GM18505 (cell line): ENCODE data around the gene PTCH1.

Source experiments
- ATAC-seq: cut with Tn5 transposase; IDR thresholded peaks from one replicate; pipeline ENCODE4 v1.9.1; 2021; ENCODE audit not compliant: unreplicated experiment
- POLR2A ChIP-seq: IDR thresholded peaks from 4 replicates; pipeline ENCODE4 v1.6.1; 2011; ENCODE audit warnings: borderline replicate concordance; ENCODE audit not compliant: insufficient read depth, insufficient read length; ENCODE audit errors: extremely low read depth

Gene PTCH1

GRCh38 chr9:95508968-95509850 is 7.6 kb downstream of the PTCH1 start:
- peak; percentile 23 for ATAC-seq
- TF ChIP-seq POLR2A = no peak

GRCh38 chr9:95508242-95508967 is 8.4 kb downstream of the PTCH1 start:
- no peak for TF ChIP-seq POLR2A
- no peak for ATAC-seq

GRCh38 chr9:95507464-95508241 is 9.1 kb downstream of the PTCH1 start:
- ATAC-seq = no peak

GRCh38 chr9:95506678-95507463 is 9.9 kb downstream of the PTCH1 start:
- ATAC-seq = no peak
- TF ChIP-seq POLR2A = no peak

More at GRCh38 chr9:95507464-95508241, 9.1 kb downstream of the PTCH1 start:
- no peak for TF ChIP-seq POLR2A

GRCh38 chr9:95506428-95506677 is 10.4 kb downstream of the PTCH1 start:
- ATAC-seq = no peak
- no peak for TF ChIP-seq POLR2A

- peak; percentile 45 for TF ChIP-seq POLR2A
- no peak for ATAC-seq
These were observed 10.9 kb downstream of the PTCH1 start for GRCh38 chr9:95505717-95506427.

- TF ChIP-seq POLR2A = no peak
- no peak for ATAC-seq
These were observed 11.6 kb downstream of the PTCH1 start for GRCh38 chr9:95505072-95505716.

- no peak for ATAC-seq
- TF ChIP-seq POLR2A = no peak
These were observed 12.5 kb downstream of the PTCH1 start for GRCh38 chr9:95504053-95504963.

- no peak for TF ChIP-seq POLR2A
- ATAC-seq = no peak
These were observed 13.4 kb downstream of the PTCH1 start for GRCh38 chr9:95503369-95503768.

GRCh38 chr9:95502248-95502647 is 14.5 kb downstream of the PTCH1 start:
- ATAC-seq = no peak
- TF ChIP-seq POLR2A = no peak

GRCh38 chr9:95499847-95500246 is 16.9 kb downstream of the PTCH1 start:
- no peak for ATAC-seq
- no peak for TF ChIP-seq POLR2A

GRCh38 chr9:95499046-95499676 is 17.6 kb downstream of the PTCH1 start:
- ATAC-seq = no peak

More at GRCh38 chr9:95499046-95499676, 17.6 kb downstream of the PTCH1 start:
- no peak for TF ChIP-seq POLR2A
